ENCODE data around the gene SYNDIG1. TPM values are rescaled to one million over a fixed set of nuclear protein-coding genes. Genes with fewer than 3 reads are reported as not detected.
A peak's percentile ranks its signal among the peaks of the same experiment; 100 is the strongest.

Gene SYNDIG1
- polyA plus RNA-seq, 2 of the 4 experiments (the other 2 are of a cell fraction) = 0.96 to 2.6 TPM

- Histone ChIP-seq H3K4me3 (no peak overlapping the region), H3K9me3 (no peaks in the 10 kb centered on the region), H3K27ac (peak overlapping the region; percentile 10 to 61; a peak in 4 of 6 replicates), H3K4me1 (peaks cover 27% of the 10 kb centered on the region), H3K4me2 (no peak overlapping the region; the same call in 1 of the 3 replicates)
- ChIA-PET POLR2A (no interaction called here), CTCF (interaction anchor here (0.7 to 1.4 kb wide), 4 partner anchors 10 to 279 kb away, joined by 3 to 4 read pairs (median 3); no protein-coding TSS in a partner anchor)
- FAIRE-seq (no peak), ATAC-seq (peak; percentile 88 to 91), DNase-seq (ENCODE audit: low read depth in 1 of 2, low spot score in 1 of 2) (peak; percentile 47 to 52)
- WGBS (ENCODE audit: missing lambda C conversion rate) = 25% methylated on average over 15 of the region's 15 CpGs
- TF ChIP-seq RARB (CRISPR knock-in tag; IDR thresholded peaks at IDR 0.05) = no peak
- peak; percentile 80 for TF ChIP-seq USF2 (IDR thresholded peaks at IDR 0.05)
- TF ChIP-seq JUNB (IDR thresholded peaks at IDR 0.05) = peak; percentile 29; the same call in 1 of the 2 replicates
- no peak for TF ChIP-seq FOSB (CRISPR knock-in tag; IDR thresholded peaks at IDR 0.05)
- peak; percentile 55 for TF ChIP-seq FOSL2 (IDR thresholded peaks at IDR 0.05)
- TF ChIP-seq FOSL2 (CRISPR knock-in tag; IDR thresholded peaks at IDR 0.05) = peak; percentile 21; the same call in 1 of the 2 replicates
- TF ChIP-seq NPAS2 (CRISPR knock-in tag; IDR thresholded peaks at IDR 0.05; ENCODE audit: borderline replicate concordance) = no peak
Observed at GRCh38 chr20:24501764-24502556, 32.5 kb downstream of the SYNDIG1 start.

- Histone ChIP-seq H3K9me3 (no peaks in the 10 kb centered on the region), H3K4me2 (peak overlapping the region; percentile 45), H3K4me1 (peaks cover 26% of the 10 kb centered on the region), H3K27ac (peak overlapping the region; percentile 54 to 56; a peak in 4 of 6 replicates), H3K4me3 (no peak overlapping the region)
- DNase-seq (ENCODE audit: low read depth in 1 of 2, low spot score in 1 of 2) (no peak), FAIRE-seq (no peak), ATAC-seq (peak; percentile 39 to 40; a peak in 3 of 6 replicates)
- POLR2A ChIA-PET = no interaction called here
- CTCF ChIA-PET = interaction anchor here (0.7 to 1.4 kb wide), 4 partner anchors 15 to 416 kb away, joined by 3 to 4 read pairs (median 4); no protein-coding TSS in a partner anchor
- no peak for TF ChIP-seq RNF2 (IDR thresholded peaks at IDR 0.05; ENCODE audit: borderline replicate concordance, low read depth)
- TF ChIP-seq MAZ (IDR thresholded peaks at IDR 0.05; ENCODE audit: borderline replicate concordance, low read depth, low read length) = no peak
- peak; percentile 62 for TF ChIP-seq MAFK (IDR thresholded peaks at IDR 0.05; ENCODE audit: partially characterized antibody)
- TF ChIP-seq TFCP2L1 (CRISPR knock-in tag; IDR thresholded peaks at IDR 0.05) = no peak
- TF ChIP-seq FOXS1 (CRISPR knock-in tag; IDR thresholded peaks at IDR 0.05) = no peak
- no peak for TF ChIP-seq JUNB (IDR thresholded peaks at IDR 0.05)
- 55% methylated on average over 5 of the region's 5 CpGs for WGBS (ENCODE audit: missing lambda C conversion rate)
Observed at GRCh38 chr20:24502661-24503060, 33.2 kb downstream of the SYNDIG1 start.

- Histone ChIP-seq H3K4me1 (peaks cover 23% of the 10 kb centered on the region), H3K4me2 (peak overlapping the region; percentile 45), H3K9me3 (no peaks in the 10 kb centered on the region), H3K4me3 (no peak overlapping the region), H3K27ac (peak overlapping the region; percentile 54 to 56; a peak in 4 of 6 replicates)
- TF ChIP-seq REST (IDR thresholded peaks at IDR 0.05) = no peak
- TF ChIP-seq EP300 (IDR thresholded peaks at IDR 0.05) = no peak
- no peak for TF ChIP-seq KDM1A (IDR thresholded peaks at IDR 0.05; ENCODE audit: low read depth)
- no peak for TF ChIP-seq SMC3 (IDR thresholded peaks at IDR 0.05)
- TF ChIP-seq CHD4 (IDR thresholded peaks at IDR 0.05; ENCODE audit: borderline replicate concordance) = no peak
- TF ChIP-seq TP53 (CRISPR knock-in tag; IDR thresholded peaks at IDR 0.05) = no peak
- ATAC-seq (peak; percentile 74 to 75), FAIRE-seq (no peak), DNase-seq (ENCODE audit: low read depth in 1 of 2, low spot score in 1 of 2) (no peak)
- POLR2A ChIA-PET = no interaction called here
- CTCF ChIA-PET = interaction anchor here (0.6 to 1.1 kb wide), 4 partner anchors 16 to 415 kb away, joined by 3 to 4 read pairs (median 3); no protein-coding TSS in a partner anchor
- WGBS (ENCODE audit: missing lambda C conversion rate) = 35% methylated on average over 9 of the region's 9 CpGs
Observed at GRCh38 chr20:24503352-24503931, 34.0 kb downstream of the SYNDIG1 start.
